ENCODE measurements around the gene SNRPA.

DNA sequence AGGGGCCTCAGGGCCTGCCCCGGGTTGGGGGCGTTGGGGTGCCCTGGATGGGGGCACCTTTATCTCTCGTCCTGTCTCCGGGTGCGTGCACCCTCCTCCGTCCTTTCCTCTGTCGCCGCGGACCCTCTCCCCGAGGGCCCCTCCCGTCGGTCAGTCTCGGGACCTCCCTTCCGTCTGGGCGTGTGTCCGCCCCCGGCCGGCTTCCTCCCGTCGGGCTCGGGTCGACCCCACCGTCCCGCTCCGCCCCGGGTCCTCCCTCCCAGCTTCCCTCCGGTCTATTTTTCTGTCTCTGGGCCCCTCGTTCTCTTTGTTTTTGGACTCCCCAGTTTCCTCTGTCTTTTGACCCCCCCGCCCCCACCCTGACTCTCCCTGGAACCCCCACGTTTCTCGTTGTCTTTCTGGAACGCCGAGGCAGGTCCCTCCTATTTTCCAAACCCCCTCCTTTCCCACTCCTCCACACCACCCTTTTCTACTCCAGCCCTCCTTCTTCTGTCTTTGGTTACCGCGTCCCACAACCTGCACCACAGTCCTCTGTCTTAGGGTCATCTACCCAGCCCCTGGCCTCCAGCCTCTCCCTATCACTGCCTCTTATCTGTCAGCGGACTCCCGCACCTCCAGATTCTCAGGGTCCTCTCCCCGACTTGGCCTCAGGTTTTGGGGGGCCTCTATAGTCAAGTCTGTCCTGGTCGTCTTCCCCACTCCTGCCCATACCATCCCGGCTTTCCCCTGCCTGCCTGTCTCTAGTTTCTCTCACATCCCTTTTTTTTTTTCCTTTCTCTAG lies 48.7 kb downstream of the SNRPA start:
- TF ChIP-seq, protein P1, sequence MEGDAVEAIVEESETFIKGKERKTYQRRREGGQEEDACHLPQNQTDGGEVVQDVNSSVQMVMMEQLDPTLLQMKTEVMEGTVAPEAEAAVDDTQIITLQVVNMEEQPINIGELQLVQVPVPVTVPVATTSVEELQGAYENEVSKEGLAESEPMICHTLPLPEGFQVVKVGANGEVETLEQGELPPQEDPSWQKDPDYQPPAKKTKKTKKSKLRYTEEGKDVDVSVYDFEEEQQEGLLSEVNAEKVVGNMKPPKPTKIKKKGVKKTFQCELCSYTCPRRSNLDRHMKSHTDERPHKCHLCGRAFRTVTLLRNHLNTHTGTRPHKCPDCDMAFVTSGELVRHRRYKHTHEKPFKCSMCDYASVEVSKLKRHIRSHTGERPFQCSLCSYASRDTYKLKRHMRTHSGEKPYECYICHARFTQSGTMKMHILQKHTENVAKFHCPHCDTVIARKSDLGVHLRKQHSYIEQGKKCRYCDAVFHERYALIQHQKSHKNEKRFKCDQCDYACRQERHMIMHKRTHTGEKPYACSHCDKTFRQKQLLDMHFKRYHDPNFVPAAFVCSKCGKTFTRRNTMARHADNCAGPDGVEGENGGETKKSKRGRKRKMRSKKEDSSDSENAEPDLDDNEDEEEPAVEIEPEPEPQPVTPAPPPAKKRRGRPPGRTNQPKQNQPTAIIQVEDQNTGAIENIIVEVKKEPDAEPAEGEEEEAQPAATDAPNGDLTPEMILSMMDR (conservative IDR thresholded peaks at IDR 0.05 in 1 of 2, IDR thresholded peaks at IDR 0.05 in 1 of 2; ENCODE audit: extremely low read depth in 1 of 2, insufficient read depth in 1 of 2, low read depth in 1 of 2, low read length in 2 of 2): no peak
- TF ChIP-seq EZH2 (IDR thresholded peaks at IDR 0.05; ENCODE audit: borderline replicate concordance, low read length): no peak

Data from mammary epithelial cell (primary cell).